GM21381 (cell line): Measurements from ENCODE around the gene RGS7BP.

Experiments
- ATAC-seq: cut with Tn5 transposase; IDR thresholded peaks from one replicate; pipeline ENCODE4 v1.9.1; 2021; ENCODE audit warnings: mild to moderate bottlenecking, moderate library complexity; ENCODE audit not compliant: unreplicated experiment

Gene RGS7BP

GRCh38 chr5:64505769-64506566 lies at the start of gene RGS7BP:
Gene RGS7BP (plus strand): TSS chr5:64506015. CDS start chr5:64506625, 610 bp downstream.
- ATAC-seq: no peak

GRCh38 chr5:64457846-64458245 lies 48.0 kb upstream of the RGS7BP start:
- no peak for ATAC-seq

- no peak for ATAC-seq
Measured at GRCh38 chr5:64458948-64459347, 46.9 kb upstream of the RGS7BP start.

DNA sequence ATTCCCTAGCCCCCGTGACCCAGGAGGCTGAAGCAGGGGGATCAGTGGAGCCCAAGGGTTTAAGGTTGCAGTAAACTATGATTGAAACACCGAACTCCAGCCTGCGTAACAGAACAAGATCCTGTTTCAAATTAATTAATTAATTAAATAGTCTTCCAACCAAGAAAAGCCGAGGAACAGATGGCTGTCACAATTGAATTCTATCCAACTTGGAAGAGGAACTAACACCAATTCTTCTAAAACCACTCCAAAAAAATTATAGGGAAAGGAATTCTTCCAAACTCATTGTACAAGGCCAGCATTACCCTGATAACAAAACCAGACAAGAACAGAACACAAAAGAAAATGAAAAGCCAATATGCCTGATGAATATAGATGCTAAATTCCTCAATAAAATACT lies 43.4 kb upstream of the RGS7BP start:
- ATAC-seq: no peak

DNA sequence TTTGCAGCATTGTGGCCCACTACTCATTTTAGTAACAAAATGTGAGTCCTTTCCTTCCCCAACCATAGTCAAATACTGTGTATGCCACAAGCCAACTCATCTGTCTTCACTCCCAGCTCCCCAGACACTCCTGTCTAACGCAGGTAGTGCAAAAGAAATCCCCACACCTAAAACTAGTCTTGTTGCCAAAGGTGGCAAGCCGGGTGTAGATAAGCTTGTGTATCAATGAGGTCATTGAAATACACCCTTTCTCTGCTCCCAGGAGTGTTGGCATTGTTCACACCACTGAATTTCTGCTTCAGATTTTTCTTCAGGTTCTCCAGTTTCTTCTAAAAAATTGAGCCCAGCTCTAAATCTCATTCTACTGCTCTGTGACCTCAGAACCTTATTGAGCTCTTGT lies 19.7 kb upstream of the RGS7BP start:
- ATAC-seq: no peak

DNA sequence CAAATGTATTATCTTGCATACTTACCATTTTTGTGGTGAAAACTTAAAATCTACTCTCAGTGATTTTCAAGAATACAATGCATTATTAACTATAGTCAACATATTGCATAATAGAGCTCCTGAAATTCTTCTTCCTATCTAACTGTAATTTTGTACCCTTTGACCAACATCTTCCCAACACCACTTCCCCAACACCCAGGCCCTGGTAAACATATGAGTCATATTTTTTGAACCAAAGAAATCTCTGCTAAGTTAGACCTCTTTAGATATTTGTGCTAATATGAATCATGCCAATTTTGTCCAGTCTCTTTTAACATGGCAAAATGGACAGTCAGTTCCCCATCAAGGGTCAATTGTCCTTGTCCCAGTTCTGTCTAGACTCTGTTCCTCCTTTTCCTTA lies 18.5 kb upstream of the RGS7BP start:
- no peak for ATAC-seq

DNA sequence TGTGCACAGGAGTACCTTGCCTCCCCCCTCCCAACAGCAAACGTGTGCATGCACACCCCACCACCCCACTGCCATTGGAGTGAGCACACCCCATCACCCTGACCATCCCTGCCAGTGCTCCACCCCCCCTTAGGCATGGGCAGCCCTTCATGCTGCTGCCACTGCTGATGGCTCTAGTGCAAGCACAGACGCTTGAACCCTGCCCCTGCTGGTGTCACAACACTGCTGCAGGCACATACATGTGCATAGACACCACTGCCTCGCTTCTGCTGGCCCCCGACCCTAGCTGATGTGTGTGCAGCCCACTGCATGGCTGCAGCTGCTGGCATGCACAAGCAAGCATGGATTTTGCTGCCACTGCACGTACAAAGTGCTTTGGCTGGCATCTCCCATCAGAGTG lies 16.0 kb upstream of the RGS7BP start:
- ATAC-seq: no peak

DNA sequence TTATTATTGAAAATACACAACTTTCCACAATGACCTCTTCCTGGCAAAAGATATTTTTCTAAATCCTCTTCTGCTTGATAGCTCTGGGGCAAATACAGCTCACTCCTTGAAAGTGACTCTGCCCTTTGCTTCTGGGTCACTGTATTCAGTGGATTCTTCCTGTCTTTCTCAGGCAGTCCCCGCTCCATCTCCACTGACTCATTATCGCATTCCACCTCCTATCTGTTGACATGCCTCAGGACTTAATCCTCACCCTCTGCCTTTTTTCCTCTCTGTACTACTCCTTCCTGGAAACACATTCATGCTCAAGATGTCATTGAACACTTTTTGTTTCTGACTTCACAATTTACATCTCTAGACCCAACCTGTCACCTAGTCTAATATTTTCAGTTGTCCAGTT lies 8.4 kb upstream of the RGS7BP start:
- no peak for ATAC-seq

- ATAC-seq: no peak
Measured at GRCh38 chr5:64502196-64502595, 3.6 kb upstream of the RGS7BP start.

DNA sequence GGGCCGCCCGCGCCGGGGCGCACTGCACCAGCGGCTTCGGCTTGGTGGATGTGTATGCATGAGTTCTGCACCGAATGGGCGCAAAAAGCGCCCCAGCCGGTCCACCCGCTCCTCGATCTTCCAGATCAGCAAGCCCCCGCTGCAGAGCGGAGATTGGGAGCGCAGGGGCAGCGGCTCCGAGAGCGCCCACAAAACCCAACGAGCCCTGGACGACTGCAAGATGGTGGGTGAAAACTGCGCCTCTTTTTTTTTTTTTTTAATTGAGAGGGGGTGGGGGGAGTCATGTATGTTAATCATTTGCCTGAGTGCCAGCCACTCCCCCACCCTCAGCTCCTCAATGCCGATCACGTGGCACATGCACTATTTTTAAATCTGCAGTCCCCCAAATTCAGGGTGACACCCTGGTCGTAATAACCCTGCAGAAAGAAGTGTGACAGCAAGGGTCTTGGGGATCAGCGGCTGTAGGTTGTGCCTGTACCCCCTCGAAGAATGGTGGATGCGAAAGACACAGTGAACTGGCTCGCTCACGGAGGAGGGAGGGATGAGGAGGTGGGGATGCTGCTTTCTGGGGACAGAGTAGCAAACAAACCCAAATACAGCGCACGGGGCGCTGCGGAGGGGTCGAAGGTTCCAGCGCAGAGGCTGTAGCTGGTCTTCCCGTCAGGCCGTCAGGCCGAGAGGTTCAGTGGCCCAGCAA lies 900 bp downstream of the RGS7BP start:
- no peak for ATAC-seq

DNA sequence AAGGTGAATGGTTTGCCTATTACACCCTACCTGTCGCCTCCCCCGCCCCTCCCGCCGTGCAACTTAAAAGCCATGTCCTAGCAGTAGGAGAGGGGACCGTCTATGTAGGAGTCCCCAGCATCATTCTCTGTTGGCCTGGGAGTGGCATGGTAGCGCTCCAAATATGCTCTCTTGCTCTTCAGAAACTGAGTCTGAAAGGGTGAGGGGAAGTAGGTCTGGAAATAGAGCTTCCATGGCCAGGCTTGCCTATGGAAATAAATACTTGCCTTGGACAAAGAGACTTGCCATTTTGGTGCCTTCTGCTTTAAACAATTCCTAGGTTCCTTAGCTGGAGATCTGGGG lies 1.4 kb downstream of the RGS7BP start:
- ATAC-seq: no peak

GRCh38 chr5:64509828-64510227 lies 4.0 kb downstream of the RGS7BP start:
- no peak for ATAC-seq

GRCh38 chr5:64513492-64513891 lies 7.7 kb downstream of the RGS7BP start:
- ATAC-seq: no peak

DNA sequence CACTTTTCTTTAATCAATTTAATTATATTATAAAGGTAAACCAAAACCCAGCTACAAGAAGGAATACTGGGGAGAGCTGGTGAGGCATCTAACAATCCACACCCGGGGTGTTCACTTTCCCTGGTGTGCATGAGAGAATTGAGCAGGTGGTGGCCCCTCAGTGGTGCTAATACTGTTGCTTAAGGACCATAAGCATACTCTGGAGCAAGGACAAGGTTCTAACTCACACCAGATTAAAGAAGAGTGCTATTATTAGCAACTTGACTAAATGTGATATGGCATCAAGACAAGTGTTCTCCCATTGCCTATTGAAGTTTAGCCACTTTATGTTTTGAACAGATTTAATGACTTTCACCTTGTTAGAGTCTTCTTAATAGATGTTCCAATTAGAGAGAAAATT lies 8.8 kb downstream of the RGS7BP start:
- ATAC-seq: no peak

GRCh38 chr5:64516216-64516615 lies 10.4 kb downstream of the RGS7BP start:
- no peak for ATAC-seq

GRCh38 chr5:64518793-64519192 lies 13.0 kb downstream of the RGS7BP start:
- ATAC-seq: peak; percentile 65

DNA sequence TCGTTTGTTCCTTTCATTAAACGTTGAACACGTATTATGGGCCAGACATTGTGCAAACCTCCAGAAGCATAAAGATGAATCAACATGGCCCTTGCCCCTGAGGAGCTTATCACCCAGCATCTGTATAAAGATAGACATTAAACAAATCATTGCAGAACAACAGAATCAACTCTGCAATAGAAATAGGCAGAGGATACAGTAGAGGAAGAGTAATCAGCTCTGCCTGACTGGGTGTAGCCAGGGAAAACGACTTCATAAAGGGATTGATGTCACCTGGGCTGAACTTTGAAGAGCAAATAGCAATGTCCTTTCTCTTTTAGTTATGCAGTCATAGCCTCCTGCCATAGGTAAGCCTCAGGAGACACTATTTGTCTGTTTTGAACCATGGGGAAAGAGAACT lies 13.4 kb downstream of the RGS7BP start:
- no peak for ATAC-seq

- no peak for ATAC-seq
Measured at GRCh38 chr5:64526734-64527439, 21.1 kb downstream of the RGS7BP start.

DNA sequence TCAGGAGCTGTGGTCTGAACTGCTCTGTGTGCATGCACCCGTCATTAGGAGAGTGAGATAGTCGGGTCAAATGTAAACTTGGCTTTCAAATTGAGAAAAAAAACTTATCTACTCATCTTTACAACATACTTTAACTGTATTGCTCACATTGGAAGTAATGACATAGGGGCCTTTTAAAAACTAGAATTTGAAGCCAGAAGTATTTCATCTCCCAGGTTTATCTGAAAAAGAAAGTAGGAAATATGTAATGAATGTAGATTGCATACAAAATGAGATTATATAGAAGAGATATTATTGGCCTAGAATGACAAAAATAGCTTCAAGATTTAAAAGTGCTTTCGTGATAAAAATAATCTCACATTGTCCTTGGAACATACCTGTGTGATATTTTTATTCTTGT lies 24.3 kb downstream of the RGS7BP start:
- ATAC-seq: no peak

GRCh38 chr5:64532212-64532611 lies 26.4 kb downstream of the RGS7BP start:
- ATAC-seq: no peak

DNA sequence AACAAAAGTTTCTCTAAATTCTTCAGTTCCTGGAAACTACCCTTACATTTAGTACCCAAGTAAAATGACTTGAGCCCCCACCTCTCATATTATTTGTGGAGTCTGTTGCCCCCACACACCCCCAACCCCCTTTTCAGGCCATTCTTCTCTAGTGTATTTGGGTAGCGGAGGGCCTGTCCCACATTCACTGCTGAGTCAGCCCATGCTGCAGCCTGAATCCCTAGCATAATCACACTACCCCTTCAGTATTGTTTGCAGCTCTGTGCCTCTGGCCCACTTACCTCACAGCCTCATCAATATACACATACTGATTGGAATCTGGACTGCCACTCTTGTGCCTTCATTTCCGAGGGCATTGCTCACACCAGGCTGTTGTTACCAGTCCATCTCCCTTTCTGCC lies 26.8 kb downstream of the RGS7BP start:
- ATAC-seq: no peak

DNA sequence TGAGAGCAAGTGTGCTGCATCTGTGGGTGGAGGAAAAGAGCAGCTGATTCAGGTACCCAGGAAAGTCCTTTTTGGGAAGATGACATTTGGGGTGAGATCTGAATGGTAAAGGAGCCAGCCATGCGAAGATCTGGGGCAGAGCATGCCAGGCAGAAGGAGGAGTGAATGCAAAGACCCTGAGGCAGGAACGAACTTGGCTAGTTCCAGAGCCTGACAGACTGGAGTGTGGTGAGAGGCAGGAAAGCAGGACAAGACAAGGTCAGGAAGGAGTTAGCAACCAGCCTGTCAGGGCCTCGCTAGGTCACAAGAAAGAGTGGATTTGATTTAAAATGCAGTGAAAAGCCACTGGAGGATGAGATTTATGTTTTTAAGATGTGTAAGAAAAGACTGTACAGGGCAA lies 28.2 kb downstream of the RGS7BP start:
- ATAC-seq: no peak
